K562 (cell line): ENCODE data around the gene SEC24B. TPM values are rescaled to one million over a fixed set of nuclear protein-coding genes. Genes with fewer than 3 reads are reported as not detected.

Experiments
- ETS2 ChIP-seq: IDR thresholded peaks from 2 replicates; pipeline ENCODE4 v1.6.1; 2016; ENCODE audit warnings: borderline replicate concordance, missing genetic modification characterization, mild to moderate bottlenecking, moderate library complexity, missing compliant biosample characterization; ENCODE audit not compliant: poor library complexity, severe bottlenecking
- KAT2B ChIP-seq: IDR thresholded peaks from one replicate; pipeline ENCODE4 v1.6.1; 2012; ENCODE audit warnings: low read depth, mild to moderate bottlenecking, control low read depth, inconsistent platforms, low read length, moderate library complexity
- MAZ ChIP-seq, 2 experiments: fragments of 450-650 bp in 1 of 2; sonication (generic) in 1 of 2; formaldehyde crosslinking; IDR thresholded peaks in 1 of 2; conservative IDR thresholded peaks in 1 of 2; 2 replicates each; pipeline versions ENCODE4 v1.4.0 to v1.5.0; 2020; ENCODE audit warnings: mild to moderate bottlenecking in 1 of 2, missing genetic modification reagents in 1 of 2
- MYC ChIP-seq, 2 experiments: fragments of 250-450 bp in 1 of 2; sonication (Bioruptor Pico) in 1 of 2; IDR thresholded peaks; 2 replicates each; pipeline versions ENCODE4 v1.5.1 to v1.6.1; 2012 to 2021; ENCODE audit warnings: low read depth in 2 of 2, borderline replicate concordance in 1 of 2, improper control_type of control experiment in 1 of 2, low read length in 1 of 2, mild to moderate bottlenecking in 1 of 2, moderate library complexity in 1 of 2
- NR4A1 ChIP-seq, 2 experiments: fragments of 250-450 bp in 1 of 2; fragments of 450-650 bp in 1 of 2; sonication (Bioruptor Pico) in 1 of 2; IDR thresholded peaks; 2 replicates each; pipeline versions ENCODE4 v1.4.0 to v1.6.1; 2016 to 2020; ENCODE audit warnings: mild to moderate bottlenecking in 2 of 2, missing compliant biosample characterization in 1 of 2, missing genetic modification characterization in 1 of 2, moderate library complexity in 1 of 2
- POLR2AphosphoS5 ChIP-seq: IDR thresholded peaks from 2 replicates; pipeline ENCODE4 v1.6.1; 2011; ENCODE audit warnings: mild to moderate bottlenecking, low read depth, low read length, moderate library complexity; ENCODE audit not compliant: control insufficient read depth, insufficient read depth
- RBM15 ChIP-seq: fragments of 200-400 bp; formaldehyde crosslinking; IDR thresholded peaks from 2 replicates; pipeline ENCODE4 v1.6.1; 2018; ENCODE audit warnings: mild to moderate bottlenecking, low read length, moderate library complexity; ENCODE audit not compliant: insufficient read depth
- SPI1 ChIP-seq: IDR thresholded peaks from 2 replicates; pipeline ENCODE4 v1.6.1; 2011; ENCODE audit warnings: low read depth, low read length, control low read depth, borderline replicate concordance
- ZBTB1 ChIP-seq: sonication (generic); formaldehyde crosslinking; IDR thresholded peaks from 2 replicates; pipeline ENCODE4 v1.8.1; 2023; ENCODE audit warnings: missing genetic modification reagents, low read depth, mild to moderate bottlenecking, borderline replicate concordance
- ZNF644 ChIP-seq: fragments of 200-800 bp; sonication (Bioruptor generic); IDR thresholded peaks from 2 replicates; pipeline ENCODE4 v1.6.1; 2016; ENCODE audit warnings: low read depth, missing genetic modification characterization, missing compliant biosample characterization
- polyA plus RNA-seq, 8 experiments: library from polyadenylated mRNA; depleted of rRNA in 4 of 8; stranded (reverse) in 5 of 8; unstranded in 3 of 8; fragments of >200 nt; fragmentation: Nextera tagmentation in 2 of 8; fragmentation: Illumina TruSeq in 1 of 8; extraction: Ambion mirVana in 2 of 8; extraction: Trizol in 1 of 8; gene quantifications; 2 replicates each; pipeline versions ENCODE4 v1.2.1 to v1.2.3, GENCODE V29; 2011 to 2014; ENCODE audit warnings: inconsistent platforms in 1 of 8, missing spikeins in 1 of 8
- total RNA-seq, 7 experiments: library from RNA; depleted of rRNA in 6 of 7; stranded (reverse); fragments of >200 nt in 6 of 7; fragmentation: Illumina TruSeq in 2 of 7; extraction: Trizol in 2 of 7; gene quantifications; 2 replicates each; pipeline versions ENCODE4 v1.2.1 to v1.2.3, GENCODE V29; 2011 to 2021; ENCODE audit warnings: low replicate concordance in 1 of 7
- TF ChIP-seq, protein P1 (sequence below): fragments of 250-450 bp; sonication (Bioruptor Pico); IDR thresholded peaks from 2 replicates; pipeline ENCODE4 v1.4.0; 2020
- TF ChIP-seq, protein P2 (sequence below): sonication (generic); formaldehyde crosslinking; IDR thresholded peaks from 2 replicates; pipeline ENCODE4 v1.8.0; 2022; ENCODE audit warnings: mild to moderate bottlenecking, missing genetic modification reagents
- TF ChIP-seq, protein P3 (sequence below): fragments of 250-450 bp; sonication (Bioruptor Pico); IDR thresholded peaks from 2 replicates; pipeline ENCODE4 v1.4.0; 2020
- TF ChIP-seq, protein P4 (sequence below): sonication (generic); formaldehyde crosslinking; IDR thresholded peaks from 2 replicates; pipeline ENCODE4 v1.8.1; 2022; ENCODE audit warnings: missing genetic modification reagents

The SEC24B gene
- total and polyA plus RNA-seq, 9 of the 15 experiments (the other 6 are each of a cell fraction or from before 2014, with no cell fraction given): 6.3 to 46.4 (median 17.1) TPM

DNA sequence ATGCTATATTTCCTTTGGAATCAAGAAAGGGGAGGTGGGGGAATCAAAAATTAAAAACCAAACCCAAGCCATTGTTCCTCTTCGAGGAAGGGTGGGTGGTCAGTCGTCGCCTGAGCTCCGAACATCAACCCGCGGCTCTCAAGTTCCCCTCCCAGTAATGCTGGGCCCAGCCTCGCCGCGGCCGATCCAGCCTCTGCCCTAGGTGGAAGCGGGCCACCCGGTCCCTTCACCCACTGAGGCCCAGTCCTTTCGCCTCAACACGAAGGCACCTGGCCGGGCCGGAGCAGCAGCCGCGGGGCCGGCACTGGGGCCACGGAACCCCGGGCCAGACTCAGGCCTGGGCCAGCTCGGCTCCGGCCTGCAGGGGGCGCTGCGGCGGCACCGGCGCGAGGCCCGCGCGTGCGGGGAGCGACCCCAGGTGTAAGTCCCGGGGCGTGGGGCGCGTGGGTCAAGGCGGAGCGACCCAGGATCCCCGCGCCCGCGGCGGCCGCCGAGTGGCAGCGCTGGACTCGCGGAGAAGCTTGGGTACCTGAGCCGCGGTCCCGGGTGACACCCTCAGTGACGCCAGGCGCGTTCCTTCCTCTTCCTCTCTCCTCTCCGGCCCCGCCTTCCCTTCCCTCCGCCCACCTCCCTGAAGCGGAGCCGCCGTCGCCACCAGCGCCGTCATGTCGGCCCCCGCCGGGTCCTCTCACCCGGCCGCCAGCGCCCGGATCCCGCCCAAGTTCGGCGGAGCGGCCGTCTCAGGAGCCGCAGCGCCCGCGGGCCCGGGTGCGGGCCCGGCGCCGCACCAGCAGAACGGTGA is at the start of gene SEC24B (continued):
- TF ChIP-seq, protein P1, sequence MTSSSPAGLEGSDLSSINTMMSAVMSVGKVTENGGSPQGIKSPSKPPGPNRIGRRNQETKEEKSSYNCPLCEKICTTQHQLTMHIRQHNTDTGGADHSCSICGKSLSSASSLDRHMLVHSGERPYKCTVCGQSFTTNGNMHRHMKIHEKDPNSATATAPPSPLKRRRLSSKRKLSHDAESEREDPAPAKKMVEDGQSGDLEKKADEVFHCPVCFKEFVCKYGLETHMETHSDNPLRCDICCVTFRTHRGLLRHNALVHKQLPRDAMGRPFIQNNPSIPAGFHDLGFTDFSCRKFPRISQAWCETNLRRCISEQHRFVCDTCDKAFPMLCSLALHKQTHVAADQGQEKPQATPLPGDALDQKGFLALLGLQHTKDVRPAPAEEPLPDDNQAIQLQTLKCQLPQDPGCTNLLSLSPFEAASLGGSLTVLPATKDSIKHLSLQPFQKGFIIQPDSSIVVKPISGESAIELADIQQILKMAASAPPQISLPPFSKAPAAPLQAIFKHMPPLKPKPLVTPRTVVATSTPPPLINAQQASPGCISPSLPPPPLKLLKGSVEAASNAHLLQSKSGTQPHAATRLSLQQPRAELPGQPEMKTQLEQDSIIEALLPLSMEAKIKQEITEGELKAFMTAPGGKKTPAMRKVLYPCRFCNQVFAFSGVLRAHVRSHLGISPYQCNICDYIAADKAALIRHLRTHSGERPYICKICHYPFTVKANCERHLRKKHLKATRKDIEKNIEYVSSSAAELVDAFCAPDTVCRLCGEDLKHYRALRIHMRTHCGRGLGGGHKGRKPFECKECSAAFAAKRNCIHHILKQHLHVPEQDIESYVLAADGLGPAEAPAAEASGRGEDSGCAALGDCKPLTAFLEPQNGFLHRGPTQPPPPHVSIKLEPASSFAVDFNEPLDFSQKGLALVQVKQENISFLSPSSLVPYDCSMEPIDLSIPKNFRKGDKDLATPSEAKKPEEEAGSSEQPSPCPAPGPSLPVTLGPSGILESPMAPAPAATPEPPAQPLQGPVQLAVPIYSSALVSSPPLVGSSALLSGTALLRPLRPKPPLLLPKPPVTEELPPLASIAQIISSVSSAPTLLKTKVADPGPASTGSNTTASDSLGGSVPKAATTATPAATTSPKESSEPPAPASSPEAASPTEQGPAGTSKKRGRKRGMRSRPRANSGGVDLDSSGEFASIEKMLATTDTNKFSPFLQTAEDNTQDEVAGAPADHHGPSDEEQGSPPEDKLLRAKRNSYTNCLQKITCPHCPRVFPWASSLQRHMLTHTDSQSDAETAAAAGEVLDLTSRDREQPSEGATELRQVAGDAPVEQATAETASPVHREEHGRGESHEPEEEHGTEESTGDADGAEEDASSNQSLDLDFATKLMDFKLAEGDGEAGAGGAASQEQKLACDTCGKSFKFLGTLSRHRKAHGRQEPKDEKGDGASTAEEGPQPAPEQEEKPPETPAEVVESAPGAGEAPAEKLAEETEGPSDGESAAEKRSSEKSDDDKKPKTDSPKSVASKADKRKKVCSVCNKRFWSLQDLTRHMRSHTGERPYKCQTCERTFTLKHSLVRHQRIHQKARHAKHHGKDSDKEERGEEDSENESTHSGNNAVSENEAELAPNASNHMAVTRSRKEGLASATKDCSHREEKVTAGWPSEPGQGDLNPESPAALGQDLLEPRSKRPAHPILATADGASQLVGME (CRISPR knock-in tag): 0 out of 2 replicates have a peak, but pooled peaks have one; percentile 60
- TF ChIP-seq KAT2B (no peak), SPI1 (peak; percentile 67), MYC (IDR thresholded peaks at IDR 0.05; ENCODE audit: low read depth, low read length) (peak; percentile 78), MYC (CRISPR knock-in tag; IDR thresholded peaks at IDR 0.05; ENCODE audit: borderline replicate concordance, low read depth) (no peak), NR4A1 (CRISPR knock-in tag; IDR thresholded peaks at IDR 0.05) (no peak), NR4A1 (tag; IDR thresholded peaks at IDR 0.05) (peak; percentile 61; the same call in 1 of the 2 replicates), POLR2AphosphoS5 (no peak; the same call in 1 of the 2 replicates), RBM15 (no peak), MAZ (CRISPR knock-in tag; conservative IDR thresholded peaks at IDR 0.05 in 1 of 2, IDR thresholded peaks at IDR 0.05 in 1 of 2) (peak; percentile 40 to 70), ZBTB1 (CRISPR knock-in tag) (peak; percentile 36; the same call in 1 of the 2 replicates), ETS2 (tag) (peak; percentile 55), ZNF644 (peak; percentile 72; the same call in 1 of the 2 replicates)
- TF ChIP-seq, protein P2, sequence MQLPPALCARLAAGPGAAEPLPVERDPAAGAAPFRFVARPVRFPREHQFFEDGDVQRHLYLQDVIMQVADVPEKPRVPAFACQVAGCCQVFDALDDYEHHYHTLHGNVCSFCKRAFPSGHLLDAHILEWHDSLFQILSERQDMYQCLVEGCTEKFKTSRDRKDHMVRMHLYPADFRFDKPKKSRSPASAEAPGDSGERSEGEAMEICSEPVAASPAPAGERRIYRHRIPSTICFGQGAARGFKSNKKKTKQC (CRISPR knock-in tag): peak; percentile 21; the same call in 1 of the 2 replicates
- TF ChIP-seq, protein P3, sequence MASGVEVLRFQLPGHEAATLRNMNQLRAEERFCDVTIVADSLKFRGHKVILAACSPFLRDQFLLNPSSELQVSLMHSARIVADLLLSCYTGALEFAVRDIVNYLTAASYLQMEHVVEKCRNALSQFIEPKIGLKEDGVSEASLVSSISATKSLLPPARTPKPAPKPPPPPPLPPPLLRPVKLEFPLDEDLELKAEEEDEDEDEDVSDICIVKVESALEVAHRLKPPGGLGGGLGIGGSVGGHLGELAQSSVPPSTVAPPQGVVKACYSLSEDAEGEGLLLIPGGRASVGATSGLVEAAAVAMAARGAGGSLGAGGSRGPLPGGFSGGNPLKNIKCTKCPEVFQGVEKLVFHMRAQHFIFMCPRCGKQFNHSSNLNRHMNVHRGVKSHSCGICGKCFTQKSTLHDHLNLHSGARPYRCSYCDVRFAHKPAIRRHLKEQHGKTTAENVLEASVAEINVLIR (CRISPR knock-in tag): 0 out of 2 replicates have a peak, but pooled peaks have one; percentile 42
- TF ChIP-seq, protein P4, sequence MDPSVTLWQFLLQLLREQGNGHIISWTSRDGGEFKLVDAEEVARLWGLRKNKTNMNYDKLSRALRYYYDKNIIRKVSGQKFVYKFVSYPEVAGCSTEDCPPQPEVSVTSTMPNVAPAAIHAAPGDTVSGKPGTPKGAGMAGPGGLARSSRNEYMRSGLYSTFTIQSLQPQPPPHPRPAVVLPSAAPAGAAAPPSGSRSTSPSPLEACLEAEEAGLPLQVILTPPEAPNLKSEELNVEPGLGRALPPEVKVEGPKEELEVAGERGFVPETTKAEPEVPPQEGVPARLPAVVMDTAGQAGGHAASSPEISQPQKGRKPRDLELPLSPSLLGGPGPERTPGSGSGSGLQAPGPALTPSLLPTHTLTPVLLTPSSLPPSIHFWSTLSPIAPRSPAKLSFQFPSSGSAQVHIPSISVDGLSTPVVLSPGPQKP (CRISPR knock-in tag): no peak
